Stimulated activated CD8-positive, alpha-beta memory T cell treated with anti-CD3 and anti-CD28 coated beads, Interleukin-15, amount 100 ng/mL, for 24 hours (primary cell): Measurements from ENCODE around the gene MRPL22.
"Not testable (repeated sequence)": the region's sequence is repeated elsewhere in the genome, so short reads cannot be mapped to it uniquely, and the experiment has no call there.

Experiments used
- DNase-seq: peaks from one replicate; pipeline ENCODE4 v3.0.0-alpha.2; 2020; ENCODE audit warnings: low read depth

Gene MRPL22

DNA sequence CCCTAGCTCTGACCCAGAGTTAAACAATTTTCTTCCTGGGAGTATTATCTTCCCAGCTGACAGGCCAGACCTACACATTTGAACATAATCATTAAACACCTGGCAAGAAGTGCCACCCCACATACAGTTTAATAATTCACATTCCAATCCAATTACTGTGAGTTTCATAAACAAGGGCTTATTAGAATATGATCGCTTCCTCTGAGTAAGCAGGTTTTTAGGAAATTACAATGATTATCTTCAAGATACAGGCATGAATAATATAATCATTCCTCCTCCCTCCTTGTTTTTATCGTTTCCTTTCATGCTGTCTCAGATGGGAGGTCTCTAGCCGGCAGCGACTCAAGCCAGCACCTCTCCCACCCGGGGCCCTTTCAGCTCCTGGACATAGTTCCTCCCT is 56.9 kb downstream of the MRPL22 start:
- DNase-seq = no peak

DNA sequence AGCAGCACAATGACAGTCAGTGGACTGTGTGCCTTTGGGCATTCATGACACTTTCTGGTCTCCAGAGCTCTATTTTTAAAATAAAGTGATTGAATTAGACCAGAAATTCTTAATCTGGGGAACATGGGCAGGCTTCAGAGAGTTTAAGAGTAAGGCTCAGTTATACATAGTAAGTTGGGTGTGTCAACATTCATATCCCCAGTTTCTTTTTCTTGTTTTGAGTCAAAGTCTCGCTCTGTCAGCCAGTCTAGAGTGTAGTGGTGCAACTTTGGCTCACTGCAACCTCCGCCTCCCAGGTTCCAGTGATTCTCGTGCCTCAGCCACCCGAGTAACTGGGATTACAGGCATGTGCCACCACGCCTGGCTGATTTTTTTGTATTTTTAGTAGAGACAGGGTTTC is 59.0 kb downstream of the MRPL22 start:
- no peak for DNase-seq

DNA sequence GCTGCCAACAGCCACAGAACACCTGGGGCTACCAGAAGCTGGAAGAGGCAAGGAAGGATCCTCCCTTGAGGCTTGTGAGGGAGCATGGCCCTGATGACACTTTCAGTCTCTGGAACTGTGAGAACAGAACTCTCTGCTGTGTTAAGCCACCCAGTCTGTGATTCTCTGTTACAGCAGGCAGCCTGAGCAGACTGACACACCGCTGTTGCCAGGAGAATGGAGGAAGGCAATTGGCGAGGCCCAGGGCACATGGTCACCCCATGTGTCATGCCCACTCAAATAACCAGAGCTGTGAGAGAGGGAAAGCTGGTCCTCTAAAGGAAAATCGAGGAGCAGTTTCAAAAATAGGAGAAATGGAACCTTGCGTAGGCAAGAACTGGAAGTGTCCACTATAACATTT is 60.6 kb downstream of the MRPL22 start:
- no peak for DNase-seq

DNA sequence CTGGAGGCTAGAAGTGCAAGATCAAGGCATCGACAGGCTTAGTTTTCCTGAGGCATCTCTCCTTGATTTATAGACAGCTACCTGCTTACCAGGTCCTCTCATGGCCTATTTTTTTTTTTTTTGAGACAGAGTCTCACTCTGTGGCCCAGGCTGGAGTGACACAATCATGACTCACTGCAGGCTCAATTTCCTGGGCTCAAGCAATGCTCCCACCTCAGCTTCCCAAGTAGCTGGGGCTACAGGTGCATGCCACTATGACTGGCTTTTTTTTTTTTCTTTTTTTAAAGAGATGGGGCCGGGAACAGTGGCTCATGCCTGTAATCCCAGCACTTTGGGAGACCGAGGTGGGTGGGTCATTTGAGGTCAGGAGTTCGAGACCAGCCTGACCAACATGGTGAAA is 61.8 kb downstream of the MRPL22 start:
- not testable (repeated sequence) for DNase-seq

DNA sequence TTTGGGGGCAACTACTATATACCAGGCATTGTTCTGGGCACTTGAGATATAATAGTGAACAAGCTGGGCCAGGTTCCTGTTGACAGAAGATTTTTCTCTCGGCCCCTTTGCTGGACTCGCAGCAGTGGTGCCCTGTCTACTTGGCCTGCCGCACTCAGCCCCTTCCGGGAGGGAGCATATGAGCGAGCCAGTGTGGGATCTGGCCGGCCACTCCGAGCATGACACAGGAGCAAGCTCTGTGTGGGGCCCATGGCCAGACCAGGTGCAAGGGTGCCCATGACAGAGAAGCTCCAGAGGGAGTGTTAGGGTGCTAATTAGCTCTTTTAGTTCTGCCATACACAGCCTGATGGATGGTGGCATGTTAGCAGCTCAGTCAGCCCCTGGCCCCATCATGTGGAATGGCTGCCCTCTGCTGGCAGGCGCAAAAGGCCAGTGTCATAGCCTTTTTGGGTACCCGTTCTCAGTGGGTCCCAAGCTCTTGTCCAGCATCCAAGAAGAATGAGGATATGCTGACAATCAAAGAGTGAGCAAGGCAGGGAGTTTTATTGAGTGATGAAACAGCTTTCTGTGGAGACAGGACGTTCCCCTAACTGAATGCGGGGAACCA is 63.4 kb downstream of the MRPL22 start:
- no peak for DNase-seq

DNA sequence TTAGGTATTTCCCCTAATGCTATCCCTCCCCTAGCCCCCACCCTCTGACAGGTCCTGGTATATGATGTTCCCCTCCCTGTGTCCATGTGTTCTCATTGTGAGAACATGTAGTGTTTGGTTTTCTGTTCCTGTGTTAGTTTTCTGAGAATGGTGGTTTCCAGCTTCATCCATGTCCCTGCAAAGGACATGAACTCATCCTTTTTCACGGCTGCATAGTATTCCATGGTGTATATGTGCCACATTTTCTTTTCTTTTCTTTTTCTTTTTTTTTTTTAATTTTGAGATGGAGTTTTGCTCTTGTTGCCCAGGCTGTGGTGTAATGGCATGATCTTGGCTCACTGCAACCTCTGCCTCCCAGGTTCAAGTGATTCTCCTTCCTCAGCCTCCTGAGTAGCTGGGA is 65.4 kb downstream of the MRPL22 start:
- DNase-seq = not testable (repeated sequence)

DNA sequence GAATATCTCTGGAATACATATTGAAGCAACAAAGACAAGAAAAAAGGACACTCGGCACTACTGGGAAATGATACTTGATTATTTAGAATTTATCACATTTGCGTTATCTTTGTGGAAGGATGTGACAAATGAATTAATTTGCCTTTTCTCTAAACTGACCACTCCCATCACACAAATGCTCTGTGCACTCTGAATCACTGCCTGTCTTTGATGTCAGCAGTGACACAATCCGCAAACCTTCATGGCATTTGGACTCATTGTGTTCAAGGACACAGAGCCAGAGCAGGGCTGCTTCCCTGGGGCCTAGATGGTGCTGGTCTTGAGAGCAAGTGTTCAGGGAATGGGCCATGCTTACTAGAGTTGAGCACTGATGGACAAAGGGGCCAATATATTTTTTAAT is 67.8 kb downstream of the MRPL22 start:
- DNase-seq = no peak

DNA sequence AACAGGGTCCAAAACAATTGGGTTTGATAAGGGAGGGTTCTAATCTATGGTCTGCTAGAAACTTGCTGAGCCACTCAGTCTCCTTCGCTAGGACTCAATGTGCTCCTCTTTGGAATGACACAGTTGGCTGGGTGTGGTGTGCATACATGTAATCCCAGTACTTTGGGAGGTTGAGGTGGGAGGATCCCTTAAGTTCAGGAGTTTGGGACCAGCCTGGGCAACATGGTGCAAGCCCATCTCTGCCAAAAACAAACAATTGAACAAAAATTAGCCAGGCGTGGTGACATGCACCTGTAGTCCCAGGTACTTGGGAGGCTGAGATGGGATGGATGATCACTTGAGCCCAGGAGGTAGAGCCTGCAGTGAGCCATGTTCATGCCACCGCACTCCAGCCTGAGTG is 70.0 kb downstream of the MRPL22 start:
- DNase-seq = no peak

DNA sequence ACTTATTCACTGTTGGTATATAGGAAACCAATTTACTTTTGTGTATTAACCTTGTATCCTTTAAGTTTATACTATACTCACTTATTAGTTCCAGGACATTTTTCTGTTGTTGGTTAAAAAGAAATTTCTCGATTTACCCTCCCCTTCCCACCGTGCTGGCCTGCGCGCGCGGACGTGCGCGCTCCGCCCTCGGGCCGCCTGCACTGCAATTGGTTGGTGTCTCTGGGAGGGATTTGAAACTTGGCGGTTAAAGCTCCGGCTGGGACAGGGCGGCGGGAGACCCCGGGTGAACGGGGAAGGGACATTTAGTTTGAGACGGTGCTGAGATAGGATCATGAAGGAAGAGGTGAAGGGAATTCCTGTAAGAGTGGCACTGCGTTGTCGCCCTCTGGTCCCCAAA is 72.7 kb downstream of the MRPL22 start, which contains the start of gene KIF4B:
Gene KIF4B (plus strand): TSS at position 230 of the 400 bp plus-strand sequence. CDS start 105 bp downstream, at position 335.
- DNase-seq = no peak

DNA sequence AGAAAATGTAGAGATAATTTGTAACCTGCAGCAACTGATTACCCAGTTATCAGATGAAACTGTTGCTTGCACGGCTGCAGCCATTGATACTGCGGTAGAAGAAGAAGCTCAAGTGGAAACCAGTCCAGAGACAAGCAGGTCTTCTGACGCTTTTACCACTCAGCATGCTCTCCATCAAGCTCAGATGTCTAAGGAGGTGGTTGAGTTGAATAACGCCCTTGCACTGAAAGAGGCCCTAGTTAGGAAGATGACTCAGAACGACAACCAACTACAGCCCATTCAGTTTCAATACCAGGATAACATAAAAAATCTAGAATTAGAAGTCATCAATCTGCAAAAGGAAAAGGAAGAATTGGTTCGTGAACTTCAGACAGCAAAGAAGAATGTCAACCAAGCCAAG is 74.4 kb downstream of the MRPL22 start:
- no peak for DNase-seq

DNA sequence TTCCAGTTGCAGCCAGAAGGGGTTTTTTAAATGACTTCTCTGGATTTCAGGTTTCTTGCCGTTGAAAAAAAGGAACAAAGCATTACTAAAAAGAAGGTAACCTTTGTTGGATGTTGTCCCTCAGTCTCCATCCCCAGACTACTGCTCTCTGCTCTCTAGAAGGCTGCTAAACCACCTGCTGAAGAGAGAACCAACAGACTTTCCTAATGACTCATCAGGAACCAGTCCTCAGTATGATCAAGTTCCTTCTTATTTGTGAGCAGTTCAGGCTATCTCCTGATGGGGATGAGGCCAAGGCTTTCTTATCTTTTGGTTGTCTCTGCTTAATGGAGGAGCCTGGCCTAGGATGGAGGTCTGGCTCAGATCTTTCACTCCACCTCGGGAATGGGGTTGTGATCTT is 76.7 kb downstream of the MRPL22 start:
- DNase-seq = no peak
